HEK293T (cell line): ENCODE measurements around the gene RASA4B.
"Not testable (repeated sequence)": the region's sequence is repeated elsewhere in the genome, so short reads cannot be mapped to it uniquely, and the experiment has no call there.

Experiments used
- BHLHE40 ChIP-seq: fragments of 450-650 bp; IDR thresholded peaks from 2 replicates; pipeline ENCODE4 v1.6.1; 2016; ENCODE audit warnings: mild to moderate bottlenecking, moderate library complexity, borderline replicate concordance
- CTBP1 ChIP-seq: fragments of 450-650 bp; IDR thresholded peaks from 2 replicates; pipeline ENCODE4 v1.6.1; 2016; ENCODE audit warnings: borderline replicate concordance
- ELF4 ChIP-seq: fragments of 450-650 bp; IDR thresholded peaks from 2 replicates; pipeline ENCODE4 v1.6.1; 2017; ENCODE audit warnings: antibody characterized with exemption
- FOXK2 ChIP-seq: fragments of 450-650 bp; IDR thresholded peaks from 2 replicates; pipeline ENCODE4 v1.6.1; 2016; ENCODE audit warnings: mild to moderate bottlenecking
- FOXM1 ChIP-seq: fragments of 450-650 bp; IDR thresholded peaks from 2 replicates; pipeline ENCODE4 v1.6.1; 2017; ENCODE audit warnings: mild to moderate bottlenecking, borderline replicate concordance
- L3MBTL2 ChIP-seq: fragments of 450-650 bp; conservative IDR thresholded peaks from 2 replicates; pipeline ENCODE4 v1.6.1; 2016; ENCODE audit warnings: mild to moderate bottlenecking
- NFRKB ChIP-seq: fragments of 450-650 bp; IDR thresholded peaks from 2 replicates; pipeline ENCODE4 v1.6.1; 2016; ENCODE audit warnings: mild to moderate bottlenecking, moderate library complexity
- PKNOX1 ChIP-seq: fragments of 450-650 bp; IDR thresholded peaks from 2 replicates; pipeline ENCODE4 v1.6.1; 2016
- SP1 ChIP-seq: fragments of 450-650 bp; IDR thresholded peaks from 2 replicates; pipeline ENCODE4 v1.6.1; 2017
- SUZ12 ChIP-seq: fragments of 450-650 bp; IDR thresholded peaks from 2 replicates; pipeline ENCODE4 v1.6.1; 2016; ENCODE audit warnings: mild to moderate bottlenecking
- TARDBP ChIP-seq: fragments of 450-650 bp; IDR thresholded peaks from 2 replicates; pipeline ENCODE4 v1.6.1; 2016

DNA sequence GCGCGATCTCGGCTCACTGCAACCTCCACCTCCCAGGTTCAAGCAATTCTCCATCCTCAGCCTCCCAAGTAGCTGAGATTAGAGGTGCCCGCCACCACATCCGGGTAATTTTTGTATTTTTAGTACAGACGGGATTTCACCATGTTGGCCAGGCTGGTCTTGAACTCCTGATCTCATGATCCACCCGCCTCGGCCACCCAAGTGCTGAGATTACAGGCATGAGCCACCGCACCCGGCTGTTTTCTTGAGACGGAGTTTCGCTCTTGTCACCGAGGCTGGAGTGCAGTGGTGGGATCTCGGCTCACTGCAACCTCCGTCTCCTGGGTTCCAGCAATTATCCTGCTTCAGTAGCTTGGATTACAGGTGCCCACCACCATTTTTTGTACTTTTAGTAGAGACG lies 19.3 kb downstream of the RASA4B start:
- TF ChIP-seq PKNOX1, NFRKB, TARDBP, ELF4, SP1, L3MBTL2, FOXK2, FOXM1, SUZ12, BHLHE40, CTBP1: not testable (repeated sequence)
